Measurements from ENCODE around the gene KANSL1.

GRCh38 chr17:46064460-46064859 lies 128.8 kb downstream of the KANSL1 start:
- TF ChIP-seq CTCF (IDR thresholded peaks at IDR 0.05 in 2 of 3, conservative IDR thresholded peaks at IDR 0.05 in 1 of 3; ENCODE audit: insufficient read depth in 2 of 3, low read depth in 1 of 3, low read length in 3 of 3) (no peak), ZNF217 (CRISPR knock-in tag; IDR thresholded peaks at IDR 0.05) (no peak), KLF1 (tag; IDR thresholded peaks at IDR 0.05) (no peak), SMAD3 (CRISPR knock-in tag; conservative IDR thresholded peaks at IDR 0.05) (no peak), TBL1XR1 (IDR thresholded peaks at IDR 0.05; ENCODE audit: low read length in 2 of 2) (no peak), ZKSCAN1 (IDR thresholded peaks at IDR 0.05; ENCODE audit: low read depth, low read length) (no peak), SIN3A (IDR thresholded peaks at IDR 0.05; ENCODE audit: borderline replicate concordance in 2 of 2, control insufficient read depth in 1 of 2, low read depth in 2 of 2, low read length in 2 of 2) (no peak), TSHZ1 (CRISPR knock-in tag; IDR thresholded peaks at IDR 0.05) (no peak), NCOA6 (IDR thresholded peaks at IDR 0.05) (no peak), GTF2E2 (tag; IDR thresholded peaks at IDR 0.05) (no peak), FOXA1 (IDR thresholded peaks at IDR 0.05; ENCODE audit: borderline replicate concordance) (no peak), ZC3H11A (IDR thresholded peaks at IDR 0.05; ENCODE audit: low read depth, low read length) (no peak), ATF3 (IDR thresholded peaks at IDR 0.05) (no peak), ATF3 (CRISPR knock-in tag; conservative IDR thresholded peaks at IDR 0.05) (no peak)

All from K562 (cell line).